Suprapubic skin (tissue), 4 donors: ENCODE measurements around the gene CDH4. TPM values are rescaled to one million over a fixed set of nuclear protein-coding genes. Genes with fewer than 3 reads are reported as not detected.

Experiments
- DNase-seq, 2 donors: peaks; one replicate each; pipeline ENCODE4 v3.0.0-alpha.2; 2019; ENCODE audit warnings: low spot score in 2 of 2
- H3K27ac ChIP-seq: fragments of 200-600 bp; sonication (generic); one replicate; pipeline ENCODE4 v1.5.1; 2019
- H3K27me3 ChIP-seq: fragments of 200-600 bp; sonication (generic); one replicate; pipeline ENCODE4 v1.5.1; 2019
- H3K36me3 ChIP-seq: fragments of 200-600 bp; sonication (generic); one replicate; pipeline ENCODE4 v1.5.1; 2019
- H3K4me1 ChIP-seq: fragments of 200-600 bp; sonication (generic); one replicate; pipeline ENCODE4 v1.5.1; 2019
- H3K4me3 ChIP-seq: fragments of 200-600 bp; sonication (generic); one replicate; pipeline ENCODE4 v1.5.1; 2019; ENCODE audit warnings: mild to moderate bottlenecking
- H3K9me3 ChIP-seq: fragments of 200-600 bp; sonication (generic); one replicate; pipeline ENCODE4 v1.5.1; 2019
- CTCF ChIP-seq, 2 donors: fragments of 200-600 bp in 1 of 2; fragments of 450-650 bp in 1 of 2; sonication (generic) in 1 of 2; IDR thresholded peaks; one replicate each; pipeline ENCODE4 v1.5.1; 2016 to 2019; ENCODE audit warnings: antibody characterized with exemption in 2 of 2, mild to moderate bottlenecking in 1 of 2, moderate library complexity in 1 of 2
- EP300 ChIP-seq: sonication (generic); formaldehyde crosslinking; IDR thresholded peaks from one replicate; pipeline ENCODE4 v1.6.1; 2017; ENCODE audit warnings: antibody characterized with exemption
- POLR2A ChIP-seq, 2 donors: fragments of 450-650 bp; IDR thresholded peaks; one replicate each; pipeline ENCODE4 v1.6.1; 2017; ENCODE audit warnings: antibody characterized with exemption in 2 of 2, mild to moderate bottlenecking in 2 of 2, moderate library complexity in 2 of 2
- POLR2AphosphoS5 ChIP-seq, 3 donors: sonication (generic); formaldehyde crosslinking; IDR thresholded peaks; one replicate each; pipeline ENCODE4 v1.6.1; 2017; ENCODE audit warnings: antibody characterized with exemption in 3 of 3
- WGBS: methylation state at CpG from one replicate; pipeline ENCODE4 v1.1.5; 2018; 5-methylcytosine and 5-hydroxymethylcytosine counted together
- total RNA-seq, 4 donors: library from RNA; depleted of rRNA; stranded (reverse); fragments of >200 nt; gene quantifications; one replicate each; pipeline ENCODE4 v1.1.0, GENCODE V29; 2016

CDH4 gene
- total RNA-seq, 4 donors from 2014 or later: 0.91 to 5.9 (median 2.6) TPM

GRCh38 chr20:61482901-61483300, 230.8 kb downstream of the CDH4 start:
- 83% methylated on average over 3 of the region's 3 CpGs for WGBS
- TF ChIP-seq POLR2AphosphoS5 (IDR thresholded peaks at IDR 0.05): no peak
- TF ChIP-seq EP300: no peak
- TF ChIP-seq POLR2A (IDR thresholded peaks at IDR 0.05): no peak
- TF ChIP-seq CTCF (IDR thresholded peaks at IDR 0.05): no peak
- DNase-seq: no peak

GRCh38 chr20:61483336-61484067, 231.4 kb downstream of the CDH4 start:
- H3K9me3 ChIP-seq: no peaks in the 10 kb centered on the region
- no peak for DNase-seq
- no peaks in the 10 kb centered on the region for H3K4me1 ChIP-seq
- no peaks in the 10 kb centered on the region for H3K36me3 ChIP-seq
- no peak overlapping the region for H3K4me3 ChIP-seq
- TF ChIP-seq POLR2A (IDR thresholded peaks at IDR 0.05): no peak
- TF ChIP-seq EP300: no peak
- WGBS: 71% methylated on average over 12 of the region's 16 CpGs
- no peaks in the 10 kb centered on the region for H3K27me3 ChIP-seq
- no peak overlapping the region for H3K27ac ChIP-seq

More at GRCh38 chr20:61482901-61483300, 230.8 kb downstream of the CDH4 start:
- no peaks in the 10 kb centered on the region for H3K27me3 ChIP-seq
- H3K4me3 ChIP-seq: no peak overlapping the region
- no peaks in the 10 kb centered on the region for H3K9me3 ChIP-seq
- H3K4me1 ChIP-seq: no peaks in the 10 kb centered on the region
- H3K27ac ChIP-seq: no peak overlapping the region
- no peaks in the 10 kb centered on the region for H3K36me3 ChIP-seq

- TF ChIP-seq POLR2AphosphoS5 (IDR thresholded peaks at IDR 0.05) (no peak), CTCF (IDR thresholded peaks at IDR 0.05) (no peak), EP300 (no peak), POLR2A (IDR thresholded peaks at IDR 0.05) (no peak)
- 93% methylated on average over 2 of the region's 6 CpGs for WGBS
- DNase-seq: no peak
- Histone ChIP-seq H3K27me3 (no peaks in the 10 kb centered on the region), H3K4me1 (no peaks in the 10 kb centered on the region), H3K9me3 (no peaks in the 10 kb centered on the region), H3K36me3 (no peaks in the 10 kb centered on the region), H3K27ac (no peak overlapping the region), H3K4me3 (no peak overlapping the region)
Observed at GRCh38 chr20:61486198-61486597, 234.1 kb downstream of the CDH4 start.

GRCh38 chr20:61487346-61487996, 235.4 kb downstream of the CDH4 start:
- Histone ChIP-seq H3K27me3 (no peaks in the 10 kb centered on the region), H3K4me3 (no peak overlapping the region), H3K36me3 (no peaks in the 10 kb centered on the region), H3K4me1 (no peaks in the 10 kb centered on the region), H3K27ac (no peak overlapping the region), H3K9me3 (no peaks in the 10 kb centered on the region)
- no peak for TF ChIP-seq CTCF (IDR thresholded peaks at IDR 0.05)
- no peak for TF ChIP-seq POLR2A (IDR thresholded peaks at IDR 0.05)
- TF ChIP-seq EP300: no peak
- no peak for TF ChIP-seq POLR2AphosphoS5 (IDR thresholded peaks at IDR 0.05)
- 31% methylated on average over 6 of the region's 6 CpGs for WGBS
- DNase-seq: no peak

- H3K27ac ChIP-seq: no peak overlapping the region
- H3K4me3 ChIP-seq: no peak overlapping the region
- no peaks in the 10 kb centered on the region for H3K36me3 ChIP-seq
- H3K27me3 ChIP-seq: no peaks in the 10 kb centered on the region
- WGBS: 59% methylated on average over 7 of the region's 7 CpGs
- H3K9me3 ChIP-seq: no peaks in the 10 kb centered on the region
- no peak for TF ChIP-seq EP300
- no peak for TF ChIP-seq POLR2A (IDR thresholded peaks at IDR 0.05)
- no peak for TF ChIP-seq POLR2AphosphoS5 (IDR thresholded peaks at IDR 0.05)
- no peak for TF ChIP-seq CTCF (IDR thresholded peaks at IDR 0.05)
- H3K4me1 ChIP-seq: no peaks in the 10 kb centered on the region
- no peak for DNase-seq
Observed at GRCh38 chr20:61487997-61488371, 235.9 kb downstream of the CDH4 start.
